ENCODE results near the gene EYA3.

Gene EYA3

DNA sequence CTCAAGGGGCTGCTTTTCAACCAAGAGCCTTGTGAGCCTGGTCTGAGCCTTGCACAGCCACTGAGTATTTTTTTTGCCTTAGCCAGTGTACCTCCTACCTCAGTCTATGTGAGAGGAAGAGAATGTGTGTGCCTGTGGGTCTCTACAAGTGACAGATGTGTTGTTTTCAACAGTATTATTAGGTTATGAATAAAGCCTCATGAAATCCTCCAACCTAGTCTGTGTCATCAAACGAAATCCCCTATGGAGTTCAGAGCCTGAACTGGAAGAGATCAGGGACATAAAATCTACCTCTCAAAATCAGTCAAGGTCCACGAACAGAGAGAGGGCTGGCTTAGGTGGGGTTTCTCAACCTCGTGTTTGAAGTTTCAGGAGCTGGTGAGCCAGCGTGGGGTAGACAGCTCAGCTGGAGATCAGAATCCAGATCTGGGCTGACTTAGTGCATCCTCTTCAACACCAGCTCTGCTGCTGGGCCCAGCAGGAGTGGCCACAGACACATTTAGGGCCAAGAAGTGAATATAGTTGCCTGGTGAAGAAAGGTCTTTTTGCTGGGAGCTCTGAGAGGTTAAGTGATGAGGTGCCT is 120.4 kb downstream of the EYA3 start:
- no peak for FAIRE-seq
- TF ChIP-seq, protein P1, sequence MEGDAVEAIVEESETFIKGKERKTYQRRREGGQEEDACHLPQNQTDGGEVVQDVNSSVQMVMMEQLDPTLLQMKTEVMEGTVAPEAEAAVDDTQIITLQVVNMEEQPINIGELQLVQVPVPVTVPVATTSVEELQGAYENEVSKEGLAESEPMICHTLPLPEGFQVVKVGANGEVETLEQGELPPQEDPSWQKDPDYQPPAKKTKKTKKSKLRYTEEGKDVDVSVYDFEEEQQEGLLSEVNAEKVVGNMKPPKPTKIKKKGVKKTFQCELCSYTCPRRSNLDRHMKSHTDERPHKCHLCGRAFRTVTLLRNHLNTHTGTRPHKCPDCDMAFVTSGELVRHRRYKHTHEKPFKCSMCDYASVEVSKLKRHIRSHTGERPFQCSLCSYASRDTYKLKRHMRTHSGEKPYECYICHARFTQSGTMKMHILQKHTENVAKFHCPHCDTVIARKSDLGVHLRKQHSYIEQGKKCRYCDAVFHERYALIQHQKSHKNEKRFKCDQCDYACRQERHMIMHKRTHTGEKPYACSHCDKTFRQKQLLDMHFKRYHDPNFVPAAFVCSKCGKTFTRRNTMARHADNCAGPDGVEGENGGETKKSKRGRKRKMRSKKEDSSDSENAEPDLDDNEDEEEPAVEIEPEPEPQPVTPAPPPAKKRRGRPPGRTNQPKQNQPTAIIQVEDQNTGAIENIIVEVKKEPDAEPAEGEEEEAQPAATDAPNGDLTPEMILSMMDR (IDR thresholded peaks at IDR 0.05; ENCODE audit: insufficient read depth, missing control alignments), result no peak
- no peak for DNase-seq (ENCODE audit: insufficient read length, low spot score)

DNA sequence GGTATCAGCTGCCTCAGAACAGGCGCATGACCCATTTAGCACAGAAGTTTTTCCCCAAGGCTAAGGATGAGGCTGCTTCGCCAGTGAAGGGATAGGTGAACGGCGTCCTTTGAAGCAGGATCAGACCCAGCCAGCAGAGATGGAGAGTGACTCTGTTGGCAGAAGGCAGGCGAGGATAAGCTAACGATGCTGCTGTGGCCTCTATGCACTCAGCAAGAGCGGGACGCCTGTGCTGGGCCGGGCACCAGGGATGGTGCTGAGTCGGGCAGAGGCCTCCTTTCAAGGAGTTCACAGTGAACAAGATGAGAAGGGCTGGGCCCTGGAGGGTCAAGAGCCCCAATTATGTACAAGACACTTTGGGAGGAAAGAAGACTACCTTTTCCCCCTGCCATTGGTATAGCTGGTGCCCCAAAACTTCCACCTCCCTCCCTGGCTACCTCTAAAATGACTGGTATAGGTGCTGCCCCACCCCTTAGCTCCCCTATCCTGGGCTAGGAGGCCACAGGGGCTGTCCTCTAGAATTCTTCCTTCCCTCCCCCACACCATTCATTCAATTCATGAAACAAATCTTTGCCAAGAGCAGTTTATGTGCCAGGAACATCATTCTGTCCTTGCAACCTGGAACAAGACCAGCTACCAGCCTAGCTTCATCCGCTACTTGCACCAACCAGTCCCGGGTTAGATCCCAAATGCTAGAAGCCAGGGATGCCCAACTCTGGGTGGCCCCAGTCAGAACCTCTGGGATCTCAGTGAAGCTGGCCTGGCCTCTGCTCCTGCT is 121.1 kb downstream of the EYA3 start:
- DNase-seq (ENCODE audit: insufficient read length, low spot score) (no peak), FAIRE-seq (no peak)
- TF ChIP-seq, protein P1 (IDR thresholded peaks at IDR 0.05; ENCODE audit: insufficient read depth, missing control alignments), result no peak

DNA sequence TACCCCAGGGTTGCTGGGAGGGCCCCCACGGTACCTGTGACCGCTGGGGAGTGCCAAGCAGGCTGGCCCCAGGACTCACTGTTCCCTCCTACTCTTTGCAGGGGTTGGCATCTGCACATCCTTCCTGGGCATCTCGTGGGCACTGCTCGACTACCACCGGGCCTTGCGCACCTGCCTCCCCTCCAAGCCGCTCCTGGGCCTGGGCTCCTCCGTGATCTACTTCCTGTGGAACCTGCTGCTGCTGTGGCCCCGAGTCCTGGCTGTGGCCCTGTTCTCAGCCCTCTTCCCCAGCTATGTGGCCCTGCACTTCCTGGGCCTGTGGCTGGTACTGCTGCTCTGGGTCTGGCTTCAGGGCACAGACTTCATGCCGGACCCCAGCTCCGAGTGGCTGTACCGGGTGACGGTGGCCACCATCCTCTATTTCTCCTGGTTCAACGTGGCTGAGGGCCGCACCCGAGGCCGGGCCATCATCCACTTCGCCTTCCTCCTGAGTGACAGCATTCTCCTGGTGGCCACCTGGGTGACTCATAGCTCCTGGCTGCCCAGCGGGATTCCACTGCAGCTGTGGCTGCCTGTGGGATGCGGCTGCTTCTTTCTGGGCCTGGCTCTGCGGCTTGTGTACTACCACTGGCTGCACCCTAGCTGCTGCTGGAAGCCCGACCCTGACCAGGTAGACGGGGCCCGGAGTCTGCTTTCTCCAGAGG is 121.9 kb downstream of the EYA3 start:
- TF ChIP-seq, protein P1 (IDR thresholded peaks at IDR 0.05; ENCODE audit: insufficient read depth, missing control alignments), result no peak
- no peak for DNase-seq (ENCODE audit: insufficient read length, low spot score)
- FAIRE-seq, result no peak

DNA sequence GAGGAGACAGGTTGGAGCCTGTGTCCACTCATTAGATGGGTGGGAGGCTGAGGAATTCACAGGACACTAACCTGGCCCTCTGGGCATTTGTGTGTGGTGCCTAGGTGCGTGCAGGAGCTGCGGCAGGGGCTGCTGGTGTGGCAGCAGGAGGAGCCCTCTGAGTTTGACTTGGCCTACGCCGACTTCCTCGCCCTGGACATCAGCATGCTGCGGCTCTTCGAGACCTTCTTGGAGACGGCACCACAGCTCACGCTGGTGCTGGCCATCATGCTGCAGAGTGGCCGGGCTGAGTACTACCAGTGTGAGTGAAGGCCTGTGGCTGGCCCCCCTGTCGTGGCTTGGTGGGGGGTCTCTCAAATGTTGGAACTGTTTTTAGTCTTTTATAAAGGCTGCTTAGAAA is 125.0 kb downstream of the EYA3 start:
- TF ChIP-seq, protein P1 (IDR thresholded peaks at IDR 0.05; ENCODE audit: insufficient read depth, missing control alignments), result no peak
- FAIRE-seq (no peak), DNase-seq (ENCODE audit: insufficient read length, low spot score) (no peak)

DNA sequence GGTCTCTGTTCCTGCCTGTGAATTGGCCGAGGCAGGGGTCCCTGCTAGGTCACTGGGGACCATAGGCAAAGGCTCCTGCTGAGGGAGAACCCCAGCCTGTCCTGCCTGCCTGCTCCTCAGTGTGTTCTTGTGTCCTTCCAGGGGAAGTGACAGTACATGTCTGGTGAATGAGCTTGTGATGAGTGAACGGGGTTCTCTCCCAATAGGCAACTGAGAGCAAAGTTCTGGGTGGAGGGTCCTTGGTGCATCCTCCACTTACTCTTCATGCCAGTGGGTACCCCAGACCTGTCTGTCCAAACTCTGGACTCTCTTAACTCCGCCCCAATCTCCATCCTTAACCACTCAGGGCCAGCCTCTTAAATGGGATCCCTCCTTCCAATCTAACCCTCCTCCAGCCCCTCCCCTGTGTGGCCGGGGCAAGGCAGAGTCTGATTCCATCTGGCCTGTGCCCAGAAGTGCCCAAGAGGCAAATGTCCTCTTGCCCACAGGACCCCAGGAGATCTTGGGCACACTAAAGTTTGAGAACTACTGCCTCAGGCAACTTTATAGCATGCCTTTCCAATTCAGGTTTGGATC is 126.7 kb downstream of the EYA3 start:
- FAIRE-seq (no peak), DNase-seq (ENCODE audit: insufficient read length, low spot score) (no peak)
- TF ChIP-seq, protein P1 (IDR thresholded peaks at IDR 0.05; ENCODE audit: insufficient read depth, missing control alignments), result no peak

DNA sequence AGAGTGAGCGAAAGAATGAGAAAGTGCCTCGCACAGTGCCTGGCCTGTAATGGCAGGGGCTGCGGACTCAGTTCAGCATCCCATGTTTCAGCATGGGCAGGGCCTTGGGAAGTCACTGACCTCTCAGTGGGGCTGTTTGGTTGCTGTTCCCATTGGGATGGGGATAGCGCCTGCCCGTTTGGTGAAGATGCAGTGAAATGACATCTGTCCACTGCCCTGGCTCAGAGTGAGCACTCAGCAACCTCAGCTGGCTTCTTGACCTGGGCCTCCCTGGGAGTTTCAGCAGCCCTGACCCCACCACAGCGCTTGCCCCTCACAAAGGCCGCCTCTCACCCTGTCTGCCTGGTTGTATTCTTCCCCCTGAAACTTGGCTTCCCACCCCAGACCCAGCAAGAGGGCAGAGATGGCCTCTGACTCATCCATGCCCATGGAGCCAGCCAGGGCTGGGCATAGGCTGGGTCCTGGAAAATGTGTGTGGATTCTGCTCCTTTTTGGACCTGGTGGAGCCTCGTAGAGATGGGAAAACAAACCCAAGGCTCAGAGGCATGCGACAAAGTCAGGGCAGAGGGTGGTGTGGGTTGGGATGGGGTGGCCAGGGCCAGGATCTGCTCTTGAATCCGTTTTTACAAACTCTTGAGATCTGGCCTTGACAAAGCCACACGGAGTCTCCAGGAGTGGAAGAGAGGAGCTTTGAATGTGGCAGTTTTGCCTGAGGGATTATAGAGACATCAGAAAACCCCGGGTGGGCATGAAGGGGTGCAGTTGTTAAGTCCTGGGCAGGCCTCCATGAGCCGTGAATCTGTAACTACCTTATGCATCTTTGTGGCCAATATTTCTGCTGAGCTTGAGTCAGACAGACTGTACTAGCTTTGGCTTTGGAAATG is 127.4 kb downstream of the EYA3 start:
- TF ChIP-seq, protein P1 (IDR thresholded peaks at IDR 0.05; ENCODE audit: insufficient read depth, missing control alignments), result no peak
- DNase-seq (ENCODE audit: insufficient read length, low spot score) (no peak), FAIRE-seq (no peak)

Data from D721Med (cell line).